Jurkat, Clone E6-1 (cell line): Measurements from ENCODE around the gene RAB34.

Experiments
- DNase-seq: peaks from one replicate; pipeline ENCODE4 v3.0.0-alpha.2; 2011; ENCODE audit warnings: low read depth, low spot score
- H3K4me3 ChIP-seq: 2 replicates; pipeline ENCODE4 v1.5.1; 2011; ENCODE audit warnings: mild to moderate bottlenecking, low read length, control low read depth, moderate library complexity

Gene RAB34

DNA sequence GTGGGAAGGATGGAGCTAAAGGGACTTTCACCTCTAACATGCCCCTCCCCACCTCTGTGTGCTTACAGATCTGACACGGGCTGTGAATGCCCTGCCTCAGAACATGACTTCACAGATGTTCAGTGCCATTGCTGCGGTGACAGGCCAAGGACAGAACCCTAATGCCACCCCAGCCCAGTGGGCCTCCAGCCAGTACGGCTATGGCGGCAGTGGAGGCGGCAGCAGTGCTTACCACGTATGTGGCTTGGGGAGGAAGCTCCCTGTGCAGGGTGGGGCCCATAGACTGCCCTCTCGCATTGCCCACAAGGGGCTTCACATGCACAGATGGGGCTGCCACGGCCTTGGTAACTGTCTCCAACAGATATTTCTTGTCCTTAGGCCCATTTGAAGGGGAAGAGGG, 17.4 kb downstream of the RAB34 start:
- no peak overlapping the region for H3K4me3 ChIP-seq
- no peak for DNase-seq

DNA sequence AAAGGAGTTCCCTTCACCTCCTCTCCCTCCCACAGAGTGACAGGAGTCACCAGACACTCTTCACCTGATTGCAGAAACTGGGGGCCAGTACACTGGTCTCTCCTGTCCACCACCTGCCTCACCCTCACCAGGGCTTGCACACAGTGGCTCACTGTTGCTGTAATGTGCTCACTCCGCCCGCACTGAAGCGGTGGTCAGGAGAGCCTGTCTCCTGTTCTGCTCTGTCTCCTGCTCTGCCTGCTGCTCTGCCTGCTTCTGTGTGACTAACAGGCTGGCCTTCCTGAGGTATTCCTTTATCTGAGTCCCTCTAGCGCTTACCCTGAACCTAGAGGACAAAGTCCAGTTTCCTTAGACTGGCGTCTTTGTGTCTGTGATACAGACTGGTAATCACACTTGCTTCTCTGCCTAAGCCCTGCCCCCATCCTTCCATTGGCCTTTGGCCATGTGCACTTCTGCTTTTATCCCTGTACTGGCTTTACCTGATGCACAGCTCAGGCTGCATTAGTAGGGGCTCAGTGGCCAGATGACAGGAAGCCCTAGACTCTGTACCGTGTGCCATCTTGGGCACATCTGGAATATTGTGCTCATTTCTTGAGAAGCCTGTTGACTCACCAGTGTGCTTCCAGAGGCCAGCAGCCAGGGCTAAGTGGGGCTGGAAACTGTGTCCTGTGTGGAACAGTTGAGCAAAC, 19.3 kb downstream of the RAB34 start:
- H3K4me3 ChIP-seq, result no peak overlapping the region
- DNase-seq, result no peak

DNA sequence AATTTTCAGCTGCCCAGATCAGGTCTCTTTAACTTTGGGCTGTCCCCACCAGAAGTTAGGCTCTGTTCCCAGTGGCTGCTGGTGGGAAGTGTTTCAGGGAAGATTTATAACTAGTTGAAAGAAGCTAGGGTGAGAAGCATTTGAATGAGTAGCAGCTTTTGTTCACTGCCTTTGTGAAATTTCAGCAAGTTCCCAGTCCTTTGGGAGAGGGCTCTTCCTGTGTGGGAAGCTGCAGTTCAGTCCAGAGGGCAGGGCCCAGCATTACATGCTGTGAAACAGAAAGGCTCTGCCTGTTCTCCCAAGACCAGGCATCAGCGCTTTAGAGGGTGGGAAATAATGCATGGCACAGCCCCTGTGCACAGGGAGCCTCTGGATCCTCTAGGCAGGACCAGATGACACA, 23.8 kb downstream of the RAB34 start:
- no peak for DNase-seq
- H3K4me3 ChIP-seq, result no peak overlapping the region

DNA sequence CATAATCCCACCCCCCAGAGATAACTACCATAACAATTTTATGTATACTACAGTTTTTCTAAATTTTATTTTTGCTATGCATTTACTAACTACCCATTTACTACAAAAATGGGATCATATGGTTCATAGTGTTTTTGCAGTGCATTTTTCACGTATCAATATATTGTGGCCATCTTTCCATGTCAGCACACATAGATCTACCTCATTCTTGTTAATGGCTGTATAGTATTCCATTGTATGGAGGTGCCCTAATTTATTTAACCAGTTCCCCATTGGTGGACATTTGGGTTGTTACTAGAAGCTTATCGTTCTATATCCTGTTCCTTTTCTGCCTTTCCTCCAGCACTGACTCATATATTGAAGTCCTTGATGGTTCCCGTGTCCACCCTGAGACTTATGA, 28.7 kb downstream of the RAB34 start:
- no peak for DNase-seq
- H3K4me3 ChIP-seq, result no peak overlapping the region

DNA sequence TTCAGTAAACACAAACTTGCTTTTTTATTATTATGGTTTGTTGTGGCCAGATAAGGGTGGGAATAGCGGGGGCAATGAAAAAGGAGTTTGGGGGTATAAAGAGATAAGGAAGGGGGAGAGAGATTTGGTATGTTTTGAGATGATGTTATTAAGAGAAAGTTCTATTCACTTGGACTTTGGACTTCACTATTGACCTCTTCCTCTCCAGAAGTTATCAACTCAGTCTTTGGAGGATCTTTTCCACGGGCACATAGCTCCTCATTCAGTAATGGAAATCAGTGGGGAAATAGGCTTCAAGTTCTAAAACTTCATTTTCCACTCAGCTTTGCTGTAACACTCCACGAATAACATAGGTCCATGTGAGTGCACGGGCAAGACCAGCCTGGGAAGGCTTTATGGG, 29.2 kb downstream of the RAB34 start:
- H3K4me3 ChIP-seq, result no peak overlapping the region
- no peak for DNase-seq

DNA sequence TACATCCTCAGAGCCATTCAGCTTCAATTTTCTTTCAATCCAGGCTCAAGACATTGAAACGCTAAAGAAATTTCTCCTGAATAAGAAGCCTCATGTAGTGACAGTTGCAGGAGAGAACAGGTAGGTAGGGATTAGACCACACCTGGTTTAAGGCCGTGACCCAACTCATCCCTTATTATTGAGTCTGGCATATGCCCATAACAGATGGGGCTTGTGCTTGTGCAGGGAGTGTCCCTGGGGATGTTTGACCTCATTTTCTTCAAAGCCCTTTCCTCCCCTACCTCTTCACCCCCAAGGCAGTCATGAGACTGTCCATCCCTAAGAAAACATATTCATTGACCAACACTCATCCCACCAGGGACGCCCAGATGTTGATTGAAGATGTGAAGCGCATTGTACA, 31.4 kb downstream of the RAB34 start:
- H3K4me3 ChIP-seq, result no peak overlapping the region
- no peak for DNase-seq

DNA sequence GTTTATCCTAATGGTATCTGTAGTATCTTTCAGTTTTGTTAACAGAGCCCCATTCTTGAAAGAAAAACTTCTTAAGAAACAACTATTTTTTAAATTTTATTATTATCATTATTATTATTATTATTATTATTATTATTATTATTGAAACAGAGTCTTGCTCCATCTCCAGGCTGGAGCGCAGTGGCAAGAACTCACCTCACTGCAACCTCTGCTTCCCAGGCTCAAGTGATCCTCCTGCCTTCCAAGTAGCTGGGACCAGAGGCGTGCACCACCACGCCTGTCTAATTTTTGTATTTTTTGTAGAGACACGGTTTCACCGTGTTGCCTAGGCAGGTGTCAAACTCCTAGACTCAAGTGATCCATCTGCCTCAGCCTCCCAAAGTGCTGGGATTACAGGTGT, 32.3 kb downstream of the RAB34 start:
- DNase-seq, result no peak
- H3K4me3 ChIP-seq, result no peak overlapping the region

DNA sequence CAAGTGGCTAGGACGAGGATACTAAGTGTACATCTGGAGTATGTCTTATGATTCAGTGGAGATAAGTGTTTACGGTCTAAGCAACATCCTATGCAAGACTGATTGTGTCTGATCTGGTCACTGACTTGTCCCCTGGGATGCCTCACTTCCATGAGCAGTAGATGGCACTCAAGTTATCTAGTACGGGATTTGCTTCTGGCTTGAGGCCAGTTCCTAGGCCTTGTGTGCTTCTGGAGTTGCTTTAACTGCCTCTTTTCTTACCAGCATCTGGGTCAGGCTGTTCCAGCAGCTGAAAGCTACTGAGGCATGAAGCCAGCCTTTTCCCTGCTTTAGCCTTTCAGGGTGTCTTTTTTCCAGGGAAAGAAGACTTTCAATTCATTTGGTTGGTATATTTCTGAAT, 32.7 kb downstream of the RAB34 start:
- DNase-seq, result no peak
- H3K4me3 ChIP-seq, result no peak overlapping the region

DNA sequence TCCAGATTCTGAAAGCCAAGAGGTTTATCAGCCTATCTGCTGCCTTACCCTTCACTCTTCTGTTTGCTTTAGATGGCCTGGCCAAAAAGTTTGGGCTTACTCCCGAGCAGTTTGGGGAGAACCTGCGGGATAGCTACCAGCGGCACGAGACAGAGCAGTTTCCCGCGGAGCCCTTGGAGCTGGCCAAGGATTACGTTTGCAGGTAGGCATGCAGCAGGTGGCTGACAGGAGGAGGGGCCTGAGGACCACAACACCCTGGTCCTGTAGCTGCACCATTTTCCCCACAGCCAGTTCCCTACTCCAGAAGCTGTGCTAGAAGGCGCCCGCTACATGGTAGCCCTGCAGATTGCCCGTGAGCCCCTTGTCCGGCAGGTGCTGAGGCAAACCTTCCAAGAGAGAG, 35.0 kb downstream of the RAB34 start:
- no peak for DNase-seq

DNA sequence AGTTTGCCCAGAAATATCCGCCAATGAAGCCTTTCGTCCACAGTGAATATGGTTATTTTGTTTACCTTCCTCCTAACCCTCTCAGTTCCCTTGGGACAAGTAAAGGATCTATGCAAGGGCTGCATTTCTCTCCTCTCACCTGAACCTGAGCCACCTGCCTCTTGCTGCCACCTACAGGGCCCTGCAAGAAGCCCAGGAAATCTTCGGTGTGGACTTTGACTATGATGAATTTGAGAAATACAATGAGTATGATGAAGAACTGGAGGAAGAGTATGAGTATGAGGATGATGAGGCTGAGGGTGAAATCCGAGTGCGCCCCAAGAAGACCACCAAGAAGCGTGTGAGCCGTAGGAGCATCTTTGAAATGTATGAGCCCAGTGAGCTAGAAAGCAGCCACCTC, 41.7 kb downstream of the RAB34 start:
- H3K4me3 ChIP-seq, result no peak overlapping the region

More for the DNA sequence above, 35.0 kb downstream of the RAB34 start:
- H3K4me3 ChIP-seq, result no peak overlapping the region

DNA sequence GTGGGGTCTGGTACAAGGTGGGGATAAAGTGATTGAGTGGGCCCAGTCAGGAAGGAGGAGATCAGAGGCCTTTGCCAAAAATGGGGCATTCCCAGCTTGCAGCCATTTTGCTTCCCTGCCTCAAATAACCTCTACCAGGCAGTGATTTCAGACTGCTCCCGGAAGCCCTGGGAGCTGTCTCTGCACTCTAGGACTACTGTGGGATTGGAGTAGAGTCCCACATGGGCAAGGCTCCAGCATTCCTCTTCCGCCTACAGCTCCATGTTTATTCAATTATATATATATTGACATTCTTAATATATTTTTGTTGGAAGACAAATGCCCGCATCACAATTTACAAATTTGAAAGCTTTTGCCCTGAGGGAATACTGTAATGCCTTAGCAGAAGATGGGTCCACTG, 42.2 kb downstream of the RAB34 start:
- no peak for DNase-seq
- no peak overlapping the region for H3K4me3 ChIP-seq

More for the DNA sequence above, 41.7 kb downstream of the RAB34 start:
- no peak for DNase-seq

DNA sequence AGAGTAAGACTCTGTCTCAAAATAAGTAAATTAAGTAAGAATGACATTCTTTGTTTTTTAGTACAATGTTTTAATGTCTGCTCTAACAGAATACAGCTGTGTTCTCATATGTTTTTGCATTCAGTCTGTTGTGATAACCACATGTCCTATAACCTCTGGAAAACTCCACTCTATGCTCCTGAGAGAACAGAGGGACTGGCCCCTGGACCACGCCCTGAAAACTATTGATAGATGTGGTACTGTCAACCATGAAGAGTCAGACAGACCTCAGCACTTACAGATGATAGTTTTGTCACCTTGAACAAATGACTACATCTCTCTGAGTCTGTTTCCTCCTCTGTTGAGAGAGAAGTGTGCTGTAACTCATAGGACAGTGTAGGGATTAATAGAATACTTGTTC, 47.8 kb downstream of the RAB34 start:
- DNase-seq, result no peak
- no peak overlapping the region for H3K4me3 ChIP-seq

DNA sequence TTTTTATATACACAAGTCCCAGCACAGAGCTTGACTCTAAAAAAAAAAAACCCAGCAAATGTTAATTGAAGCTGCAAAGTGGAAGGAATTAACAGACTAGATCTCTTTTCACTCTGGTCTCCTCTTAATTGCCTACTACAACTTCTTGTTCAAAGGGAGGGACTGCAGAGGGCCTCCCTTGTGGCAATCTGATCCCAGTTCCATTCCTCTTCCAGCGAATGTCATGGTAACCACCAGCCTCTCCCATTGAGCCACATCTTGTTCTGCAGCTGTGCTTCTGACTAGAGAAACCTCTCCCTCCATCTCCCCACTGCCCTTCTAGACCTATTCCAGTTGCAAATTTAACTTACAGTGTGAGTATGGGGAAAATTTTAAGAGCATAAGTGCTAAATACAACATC, 49.8 kb downstream of the RAB34 start:
- no peak for DNase-seq
- no peak overlapping the region for H3K4me3 ChIP-seq

DNA sequence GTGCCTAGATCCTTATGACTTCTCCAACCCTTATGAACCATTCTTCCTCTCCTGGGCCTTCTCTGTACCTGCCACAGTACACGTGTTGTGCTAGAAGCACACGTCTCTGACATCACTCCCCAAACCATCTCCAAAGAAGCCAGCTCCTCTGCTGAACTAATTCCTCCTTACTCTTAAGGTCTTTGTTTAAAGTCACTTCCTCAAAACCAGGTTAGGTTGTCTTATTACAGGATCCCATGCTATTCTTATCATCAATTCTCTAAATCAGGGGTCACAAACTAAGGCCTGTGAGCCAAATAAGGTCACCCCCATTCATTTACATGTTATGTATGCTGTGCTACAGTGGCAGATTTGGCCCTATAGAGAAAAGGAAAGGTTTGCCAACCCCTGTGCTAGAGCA, 51.7 kb downstream of the RAB34 start:
- no peak for DNase-seq
- H3K4me3 ChIP-seq, result no peak overlapping the region
